Vagina (tissue), 2 donors: ENCODE data around the gene CDC73. TPM values are rescaled to one million over a fixed set of nuclear protein-coding genes. Genes with fewer than 3 reads are reported as not detected.
"Not testable (repeated sequence)": the region's sequence is repeated elsewhere in the genome, so short reads cannot be mapped to it uniquely, and the experiment has no call there.

Experiments
- DNase-seq, 2 donors: peaks; one replicate each; pipeline ENCODE4 v3.0.0-alpha.2; 2017; ENCODE audit errors: extremely low spot score in 2 of 2
- H3K27ac ChIP-seq: fragments of 200-600 bp; sonication (generic); one replicate; pipeline ENCODE4 v1.5.1; 2019
- H3K27me3 ChIP-seq: fragments of 200-600 bp; sonication (generic); one replicate; pipeline ENCODE4 v1.5.1; 2019
- H3K36me3 ChIP-seq, 2 donors: fragments of 200-600 bp; sonication (generic); one replicate each; pipeline ENCODE4 v1.5.1; 2017 to 2019
- H3K4me1 ChIP-seq: fragments of 200-600 bp; sonication (generic); one replicate; pipeline ENCODE4 v1.5.1; 2019
- H3K4me3 ChIP-seq, 2 donors: fragments of 200-600 bp; sonication (generic); 1 replicate in 1 of 2; 2 replicates in 1 of 2; pipeline ENCODE4 v1.5.1; 2016 to 2019
- H3K9me3 ChIP-seq: fragments of 200-600 bp; sonication (generic); one replicate; pipeline ENCODE4 v1.5.1; 2019
- POLR2A ChIP-seq, 2 donors: fragments of 450-650 bp; IDR thresholded peaks; one replicate each; pipeline ENCODE4 v1.6.1; 2017; ENCODE audit warnings: antibody characterized with exemption in 2 of 2, mild to moderate bottlenecking in 2 of 2, moderate library complexity in 2 of 2
- POLR2AphosphoS5 ChIP-seq, 2 donors: sonication (generic); formaldehyde crosslinking; IDR thresholded peaks; one replicate each; pipeline ENCODE4 v1.9.0; 2017; ENCODE audit warnings: antibody characterized with exemption in 2 of 2, mild to moderate bottlenecking in 2 of 2, low read depth in 1 of 2; ENCODE audit not compliant: insufficient read depth in 1 of 2
- intact Hi-C: fragments of 100-400 bp; cut with DNase I; formaldehyde crosslinking; loops from one replicate; pipeline ENCODE4 v1.15.1; 2023
- total RNA-seq: library from RNA; depleted of rRNA; stranded (reverse); fragments of >200 nt; gene quantifications from one replicate; pipeline ENCODE4 v1.2.3, GENCODE V29; 2016
- TF ChIP-seq, protein P1 (sequence below), 3 experiments: fragments of 450-650 bp in 2 of 3; fragments of 200-600 bp in 1 of 3; sonication (generic) in 1 of 3; IDR thresholded peaks; one replicate each; pipeline ENCODE4 v1.5.1; 2017 to 2019; ENCODE audit warnings: antibody characterized with exemption in 3 of 3, mild to moderate bottlenecking in 2 of 3, moderate library complexity in 2 of 3

Gene CDC73
- total RNA-seq, 1 donor from 2014 or later: 28.5 TPM

DNA sequence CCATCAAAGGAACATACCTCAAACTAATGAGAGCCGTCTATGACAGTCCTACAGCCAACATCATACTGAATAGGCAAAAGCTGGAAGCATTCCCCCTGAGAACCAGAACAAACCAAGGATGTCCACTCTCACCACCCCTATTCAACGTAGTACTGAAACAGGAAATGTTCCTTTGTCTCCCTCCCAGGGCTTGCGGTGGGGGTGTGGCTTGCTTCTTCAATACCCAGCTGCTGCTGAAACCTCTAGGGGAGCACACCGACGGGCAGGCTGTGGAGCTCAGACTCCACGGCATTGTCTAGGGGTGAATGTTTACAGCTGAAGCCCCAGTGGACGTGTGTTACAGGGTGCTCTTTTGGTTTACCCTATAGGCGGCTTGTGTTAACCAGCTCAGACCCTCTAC, 95.1 kb downstream of the CDC73 start:
- no peaks in the 10 kb centered on the region for H3K9me3 ChIP-seq
- intact Hi-C loops: no loop called here
- H3K36me3 ChIP-seq: peaks cover 0 to 5% of the 10 kb centered on the region in 2 donors
- H3K27ac ChIP-seq: no peak overlapping the region
- DNase-seq: no peak
- H3K4me3 ChIP-seq: no peak overlapping the region
- H3K27me3 ChIP-seq: no peaks in the 10 kb centered on the region
- H3K4me1 ChIP-seq: no peaks in the 10 kb centered on the region
- TF ChIP-seq, protein P1, sequence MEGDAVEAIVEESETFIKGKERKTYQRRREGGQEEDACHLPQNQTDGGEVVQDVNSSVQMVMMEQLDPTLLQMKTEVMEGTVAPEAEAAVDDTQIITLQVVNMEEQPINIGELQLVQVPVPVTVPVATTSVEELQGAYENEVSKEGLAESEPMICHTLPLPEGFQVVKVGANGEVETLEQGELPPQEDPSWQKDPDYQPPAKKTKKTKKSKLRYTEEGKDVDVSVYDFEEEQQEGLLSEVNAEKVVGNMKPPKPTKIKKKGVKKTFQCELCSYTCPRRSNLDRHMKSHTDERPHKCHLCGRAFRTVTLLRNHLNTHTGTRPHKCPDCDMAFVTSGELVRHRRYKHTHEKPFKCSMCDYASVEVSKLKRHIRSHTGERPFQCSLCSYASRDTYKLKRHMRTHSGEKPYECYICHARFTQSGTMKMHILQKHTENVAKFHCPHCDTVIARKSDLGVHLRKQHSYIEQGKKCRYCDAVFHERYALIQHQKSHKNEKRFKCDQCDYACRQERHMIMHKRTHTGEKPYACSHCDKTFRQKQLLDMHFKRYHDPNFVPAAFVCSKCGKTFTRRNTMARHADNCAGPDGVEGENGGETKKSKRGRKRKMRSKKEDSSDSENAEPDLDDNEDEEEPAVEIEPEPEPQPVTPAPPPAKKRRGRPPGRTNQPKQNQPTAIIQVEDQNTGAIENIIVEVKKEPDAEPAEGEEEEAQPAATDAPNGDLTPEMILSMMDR (IDR thresholded peaks at IDR 0.05): no peak
- TF ChIP-seq POLR2A (IDR thresholded peaks at IDR 0.05) (no peak), POLR2AphosphoS5 (IDR thresholded peaks at IDR 0.05; ENCODE audit: insufficient read depth in 1 of 2, low read depth in 1 of 2) (no peak)

GRCh38 chr1:193219391-193219790, 97.6 kb downstream of the CDC73 start:
- Histone ChIP-seq H3K4me1 (no peaks in the 10 kb centered on the region), H3K36me3 (no peaks in the 10 kb centered on the region), H3K27me3 (no peaks in the 10 kb centered on the region), H3K9me3 (no peaks in the 10 kb centered on the region), H3K4me3 (no peak overlapping the region), H3K27ac (no peak overlapping the region)
- DNase-seq: no peak
- no peak for TF ChIP-seq POLR2AphosphoS5 (IDR thresholded peaks at IDR 0.05; ENCODE audit: insufficient read depth in 1 of 2, low read depth in 1 of 2)
- TF ChIP-seq, protein P1 (IDR thresholded peaks at IDR 0.05): no peak
- no peak for TF ChIP-seq POLR2A (IDR thresholded peaks at IDR 0.05)
- intact Hi-C loops: no loop called here

DNA sequence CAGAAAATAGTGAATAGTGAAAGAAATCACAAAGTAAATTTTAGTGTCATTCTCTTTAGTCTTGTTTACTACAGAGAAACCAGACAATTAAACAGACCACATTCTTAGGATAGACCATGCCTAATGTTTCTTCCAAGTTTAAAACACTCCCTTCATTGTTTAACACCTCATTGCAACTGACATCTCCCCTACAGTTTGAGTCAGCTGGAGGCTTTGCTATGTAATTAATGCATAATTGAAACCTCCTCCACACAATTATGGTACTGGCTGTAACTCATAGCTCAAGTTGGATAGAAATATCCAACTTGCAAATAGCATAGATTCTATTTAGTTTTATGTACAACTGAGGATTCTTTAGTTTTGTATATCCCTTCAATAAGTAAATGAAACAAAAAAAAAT, 99.8 kb downstream of the CDC73 start:
- TF ChIP-seq, protein P1 (IDR thresholded peaks at IDR 0.05): no peak
- TF ChIP-seq POLR2A (IDR thresholded peaks at IDR 0.05) (no peak), POLR2AphosphoS5 (IDR thresholded peaks at IDR 0.05; ENCODE audit: insufficient read depth in 1 of 2, low read depth in 1 of 2) (no peak)
- no peak overlapping the region for H3K4me3 ChIP-seq
- H3K4me1 ChIP-seq: no peaks in the 10 kb centered on the region
- no peaks in the 10 kb centered on the region for H3K9me3 ChIP-seq
- DNase-seq: no peak
- intact Hi-C loops: no loop called here
- no peaks in the 10 kb centered on the region for H3K36me3 ChIP-seq
- H3K27ac ChIP-seq: no peak overlapping the region
- no peaks in the 10 kb centered on the region for H3K27me3 ChIP-seq

DNA sequence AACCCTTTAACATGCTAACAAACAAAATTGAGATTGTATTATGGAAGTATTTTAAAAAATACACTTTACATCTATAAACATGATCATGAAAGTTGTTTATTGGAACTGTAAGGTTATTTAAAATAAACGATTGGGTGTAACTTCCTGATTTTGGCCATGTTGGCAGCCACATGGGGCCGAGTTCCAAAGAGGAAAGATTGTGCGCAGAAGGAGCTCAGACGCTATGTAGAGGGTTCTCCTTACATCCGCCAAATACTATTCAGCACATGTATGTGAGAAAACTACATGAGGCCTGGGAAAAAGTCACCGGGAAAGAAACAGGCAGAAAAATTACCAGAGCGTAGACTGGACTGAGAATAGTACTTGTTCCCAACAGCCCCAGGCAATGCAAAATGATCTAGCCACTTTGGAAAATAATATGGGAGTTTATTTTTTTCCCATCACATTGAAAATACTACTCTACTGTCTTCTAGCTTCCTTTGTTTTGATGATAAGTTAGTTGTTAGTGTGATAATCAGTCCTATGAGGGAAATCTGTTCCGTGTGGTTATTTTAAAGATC, 100.3 kb downstream of the CDC73 start:
- TF ChIP-seq POLR2A (IDR thresholded peaks at IDR 0.05) (no peak), POLR2AphosphoS5 (IDR thresholded peaks at IDR 0.05; ENCODE audit: insufficient read depth in 1 of 2, low read depth in 1 of 2) (no peak)
- TF ChIP-seq, protein P1 (IDR thresholded peaks at IDR 0.05): no peak
- Histone ChIP-seq H3K4me3 (no peak overlapping the region), H3K36me3 (no peaks in the 10 kb centered on the region), H3K27ac (no peak overlapping the region), H3K9me3 (no peaks in the 10 kb centered on the region), H3K4me1 (no peaks in the 10 kb centered on the region), H3K27me3 (no peaks in the 10 kb centered on the region)
- intact Hi-C loops: no loop called here
- DNase-seq: no peak

DNA sequence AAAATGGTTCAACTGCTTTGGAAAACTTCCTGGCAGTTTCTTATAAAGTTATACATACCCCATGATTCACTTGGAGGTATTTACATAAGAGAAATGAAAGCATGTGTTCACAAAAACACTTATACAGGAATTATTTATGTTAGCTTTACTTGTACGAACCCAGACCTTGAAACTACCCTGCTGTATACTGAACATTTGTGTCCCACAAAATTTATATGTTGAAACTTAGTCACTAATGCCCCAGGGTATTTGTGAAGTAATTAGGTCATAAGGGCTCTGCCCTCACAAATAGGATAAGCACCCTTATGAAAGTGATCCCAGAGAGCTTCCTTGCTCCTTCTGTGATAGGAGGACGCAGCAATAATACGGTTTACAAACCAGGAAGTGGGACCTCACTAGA, 107.3 kb downstream of the CDC73 start:
- intact Hi-C loops: no loop called here
- no peak overlapping the region for H3K27ac ChIP-seq
- no peaks in the 10 kb centered on the region for H3K4me1 ChIP-seq
- no peaks in the 10 kb centered on the region for H3K27me3 ChIP-seq
- no peak for DNase-seq
- H3K9me3 ChIP-seq: no peaks in the 10 kb centered on the region
- no peak overlapping the region for H3K4me3 ChIP-seq
- H3K36me3 ChIP-seq: peaks cover 0 to 4% of the 10 kb centered on the region in 2 donors
- TF ChIP-seq POLR2A (IDR thresholded peaks at IDR 0.05) (no peak), POLR2AphosphoS5 (IDR thresholded peaks at IDR 0.05; ENCODE audit: insufficient read depth in 1 of 2, low read depth in 1 of 2) (no peak)
- TF ChIP-seq, protein P1 (IDR thresholded peaks at IDR 0.05): no peak

DNA sequence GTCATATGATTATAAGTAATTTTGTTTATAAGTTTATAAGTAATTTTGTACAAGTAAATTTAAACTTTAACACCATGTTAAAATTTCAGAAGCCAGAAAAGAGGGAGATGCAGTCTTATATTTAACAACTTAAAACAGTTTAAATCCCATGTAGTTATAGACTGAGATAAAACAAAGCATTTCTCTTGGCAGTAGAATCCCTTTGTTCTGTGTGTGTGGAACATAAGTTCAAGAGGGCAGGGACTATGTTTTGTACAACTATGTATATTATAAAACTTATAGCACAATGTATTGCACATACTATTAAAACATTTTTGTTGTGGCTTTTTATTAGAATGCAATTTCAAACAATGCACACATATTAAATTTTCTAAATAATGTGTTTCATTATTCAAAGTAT, 109.3 kb downstream of the CDC73 start:
- DNase-seq, H3K27ac ChIP-seq, H3K4me1 ChIP-seq, H3K27me3 ChIP-seq, H3K9me3 ChIP-seq, H3K4me3 ChIP-seq, intact Hi-C loops, H3K36me3 ChIP-seq: not testable (repeated sequence)
